SK-N-SH treated with all-trans-retinoic acid at 6 μM for 48 hours (cell line): ENCODE results near the gene PLD3.

Experiments
- ATAC-seq: fragments of 200-7000 bp; cut with Tn5 transposase; 3 replicates; pipeline ENCODE4 v1.9.1; 2020; ENCODE audit warnings: mild to moderate bottlenecking, moderate library complexity
- ARNTL ChIP-seq: fragments of 450-650 bp; formaldehyde crosslinking; IDR thresholded peaks from 2 replicates; pipeline ENCODE4 v1.5.0; 2020; ENCODE audit warnings: low read depth, mild to moderate bottlenecking, moderate library complexity, borderline replicate concordance
- BACH2 ChIP-seq: fragments of 250-450 bp; sonication (Bioruptor Pico); IDR thresholded peaks from 2 replicates; pipeline ENCODE4 v1.9.0; 2021; ENCODE audit warnings: mild to moderate bottlenecking, borderline replicate concordance
- CREB5 ChIP-seq: fragments of 250-450 bp; sonication (Bioruptor Pico); IDR thresholded peaks from 2 replicates; pipeline ENCODE4 v1.5.1; 2020; ENCODE audit warnings: low read depth, mild to moderate bottlenecking, moderate library complexity
- CSDC2 ChIP-seq: fragments of 250-450 bp; sonication (Bioruptor Pico); IDR thresholded peaks from 2 replicates; pipeline ENCODE4 v1.5.0; 2020; ENCODE audit warnings: mild to moderate bottlenecking, moderate library complexity
- CSRNP3 ChIP-seq: fragments of 250-450 bp; sonication (Bioruptor Pico); IDR thresholded peaks from 2 replicates; pipeline ENCODE4 v1.5.1; 2021; ENCODE audit warnings: mild to moderate bottlenecking, moderate library complexity
- ESRRG ChIP-seq: fragments of 250-450 bp; sonication (Bioruptor Pico); IDR thresholded peaks from 2 replicates; pipeline ENCODE4 v1.6.1; 2021; ENCODE audit warnings: mild to moderate bottlenecking
- GLIS3 ChIP-seq: fragments of 250-450 bp; sonication (Bioruptor Pico); IDR thresholded peaks from 2 replicates; pipeline ENCODE4 v1.5.0; 2020; ENCODE audit warnings: mild to moderate bottlenecking, moderate library complexity
- ISL1 ChIP-seq: fragments of 250-450 bp; sonication (Bioruptor Pico); IDR thresholded peaks from 2 replicates; pipeline ENCODE4 v2.1.2; 2022; ENCODE audit warnings: mild to moderate bottlenecking, moderate library complexity
- OSR1 ChIP-seq: fragments of 250-450 bp; sonication (Bioruptor Pico); IDR thresholded peaks from 2 replicates; pipeline ENCODE4 v1.8.0; 2022; ENCODE audit warnings: moderate library complexity, mild to moderate bottlenecking, inconsistent platforms
- PATZ1 ChIP-seq: fragments of 250-450 bp; sonication (Bioruptor Pico); IDR thresholded peaks from 2 replicates; pipeline ENCODE4 v1.8.0; 2020; ENCODE audit warnings: mild to moderate bottlenecking, moderate library complexity, borderline replicate concordance
- POU6F1 ChIP-seq: fragments of 250-450 bp; sonication (Bioruptor Pico); IDR thresholded peaks from 2 replicates; pipeline ENCODE4 v1.8.0; 2021; ENCODE audit warnings: low read depth, mild to moderate bottlenecking, moderate library complexity, borderline replicate concordance
- PPARA ChIP-seq: fragments of 250-450 bp; sonication (Bioruptor Pico); IDR thresholded peaks from 2 replicates; pipeline ENCODE4 v1.5.0; 2020; ENCODE audit warnings: mild to moderate bottlenecking, borderline replicate concordance
- RARB ChIP-seq: fragments of 250-450 bp; sonication (Bioruptor Pico); IDR thresholded peaks from 2 replicates; pipeline ENCODE4 v1.8.0; 2021; ENCODE audit warnings: mild to moderate bottlenecking, moderate library complexity
- SNAI2 ChIP-seq: fragments of 250-450 bp; sonication (Bioruptor Pico); IDR thresholded peaks from 2 replicates; pipeline ENCODE4 v1.5.0; 2020; ENCODE audit warnings: mild to moderate bottlenecking, moderate library complexity
- TCF4 ChIP-seq: fragments of 250-450 bp; sonication (Bioruptor Pico); IDR thresholded peaks from 2 replicates; pipeline ENCODE4 v1.8.0; 2021; ENCODE audit warnings: mild to moderate bottlenecking, moderate library complexity, borderline replicate concordance
- TOX ChIP-seq: fragments of 250-450 bp; sonication (Bioruptor Pico); IDR thresholded peaks from 2 replicates; pipeline ENCODE4 v1.8.0; 2021; ENCODE audit warnings: mild to moderate bottlenecking, moderate library complexity, borderline replicate concordance
- TSHZ2 ChIP-seq: fragments of 250-450 bp; sonication (Bioruptor Pico); IDR thresholded peaks from 2 replicates; pipeline ENCODE4 v1.5.0; 2020; ENCODE audit warnings: mild to moderate bottlenecking, moderate library complexity
- ZFP3 ChIP-seq: fragments of 250-450 bp; sonication (Bioruptor Pico); IDR thresholded peaks from 2 replicates; pipeline ENCODE4 v1.5.0; 2020; ENCODE audit warnings: mild to moderate bottlenecking, moderate library complexity
- ZFP30 ChIP-seq: fragments of 450-650 bp; formaldehyde crosslinking; IDR thresholded peaks from 2 replicates; pipeline ENCODE4 v1.5.0; 2022; ENCODE audit warnings: mild to moderate bottlenecking, moderate library complexity
- ZNF70 ChIP-seq: fragments of 450-650 bp; formaldehyde crosslinking; IDR thresholded peaks from 2 replicates; pipeline ENCODE4 v1.5.0; 2020; ENCODE audit warnings: mild to moderate bottlenecking, moderate library complexity
- ZNF8 ChIP-seq: fragments of 450-650 bp; formaldehyde crosslinking; IDR thresholded peaks from 2 replicates; pipeline ENCODE4 v1.5.0; 2020; ENCODE audit warnings: mild to moderate bottlenecking, moderate library complexity

Gene PLD3

GRCh38 chr19:40411958-40412499 lies 63.5 kb downstream of the PLD3 start:
- TF ChIP-seq ZFP3 (CRISPR knock-in tag): no peak
- no peak for TF ChIP-seq ZNF8 (CRISPR knock-in tag)
- TF ChIP-seq, all 23 proteins: peak for 0

GRCh38 chr19:40412866-40413265 lies 64.4 kb downstream of the PLD3 start:
- ATAC-seq: no peak
- no peak for TF ChIP-seq GLIS3 (CRISPR knock-in tag)
- no peak for TF ChIP-seq CSDC2 (CRISPR knock-in tag)
- no peak for TF ChIP-seq PATZ1 (CRISPR knock-in tag)
- TF ChIP-seq ISL1: no peak
- TF ChIP-seq ZFP30 (CRISPR knock-in tag): no peak
- no peak for TF ChIP-seq RARB (CRISPR knock-in tag)
- no peak for TF ChIP-seq SNAI2 (CRISPR knock-in tag)
- no peak for TF ChIP-seq ZNF8 (CRISPR knock-in tag)
- no peak for TF ChIP-seq ZFP3 (CRISPR knock-in tag)
- TF ChIP-seq TCF4: no peak
- TF ChIP-seq ESRRG (CRISPR knock-in tag): no peak
- TF ChIP-seq OSR1 (CRISPR knock-in tag): no peak
- TF ChIP-seq PPARA (CRISPR knock-in tag): no peak
- TF ChIP-seq ZNF70 (CRISPR knock-in tag): no peak
- no peak for TF ChIP-seq TOX (CRISPR knock-in tag)

More at GRCh38 chr19:40411958-40412499, 63.5 kb downstream of the PLD3 start:
- no peak for ATAC-seq

- no peak for ATAC-seq
- no peak for TF ChIP-seq CSRNP3
- TF ChIP-seq POU6F1 (CRISPR knock-in tag): no peak
- no peak for TF ChIP-seq ARNTL (CRISPR knock-in tag)
- no peak for TF ChIP-seq TOX (CRISPR knock-in tag)
- no peak for TF ChIP-seq BACH2 (CRISPR knock-in tag)
- TF ChIP-seq ZFP3 (CRISPR knock-in tag): no peak
- no peak for TF ChIP-seq TCF4
- no peak for TF ChIP-seq PPARA (CRISPR knock-in tag)
- no peak for TF ChIP-seq TSHZ2 (CRISPR knock-in tag)
- TF ChIP-seq CREB5: no peak
- TF ChIP-seq RARB (CRISPR knock-in tag): no peak
- TF ChIP-seq CSDC2 (CRISPR knock-in tag): no peak
Observed at GRCh38 chr19:40413291-40413845, 64.9 kb downstream of the PLD3 start, which contains the start of gene PRX. Gene PRX (minus strand): TSS chr19:40413378. CDS start chr19:40407932, 5,446 bp downstream.
